Gastrocnemius medialis (tissue), 4 donors: ENCODE results near the gene RLN3.

Source experiments
- CTCF ChIP-seq, 5 experiments: fragments of 450-650 bp in 3 of 5; fragments of 200-600 bp in 2 of 5; sonication (generic) in 2 of 5; IDR thresholded peaks in 4 of 5; conservative IDR thresholded peaks in 1 of 5; 1 replicate in 4 of 5; 2 replicates in 1 of 5; pipeline ENCODE4 v1.5.1; 2016 to 2019; ENCODE audit warnings: antibody characterized with exemption in 5 of 5, mild to moderate bottlenecking in 3 of 5, moderate library complexity in 3 of 5
- POLR2A ChIP-seq, 2 donors: fragments of 450-650 bp; IDR thresholded peaks; one replicate each; pipeline ENCODE4 v1.6.1; 2017; ENCODE audit warnings: antibody characterized with exemption in 2 of 2, mild to moderate bottlenecking in 2 of 2, moderate library complexity in 2 of 2

DNA sequence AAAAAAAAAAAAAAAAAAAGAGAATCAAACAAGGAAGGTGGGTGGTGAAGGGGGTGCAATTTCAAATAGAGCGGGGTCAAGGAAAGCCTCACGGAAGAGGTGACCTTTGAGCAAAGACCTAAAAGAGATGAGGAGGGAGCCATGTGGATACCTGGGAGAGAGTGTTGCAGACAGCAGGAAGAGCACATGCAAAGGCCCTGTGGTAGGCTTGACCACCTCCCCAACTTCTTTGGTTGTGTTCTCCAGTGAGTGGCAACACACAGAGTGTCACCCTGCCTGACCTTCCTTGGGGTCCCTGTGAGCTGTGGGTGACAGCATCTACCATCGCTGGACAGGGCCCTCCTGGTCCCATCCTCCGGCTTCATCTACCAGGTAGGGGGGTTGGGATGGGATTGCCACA is 22.6 kb downstream of the RLN3 start:
- no peak for TF ChIP-seq CTCF (IDR thresholded peaks at IDR 0.05 in 4 of 5, conservative IDR thresholded peaks at IDR 0.05 in 1 of 5)
- TF ChIP-seq POLR2A (IDR thresholded peaks at IDR 0.05): no peak
